GM12892 (cell line): ENCODE data around the gene MYO3B.

Source experiments
- POLR2A ChIP-seq: IDR thresholded peaks from 2 replicates; pipeline ENCODE4 v1.6.1; 2011; ENCODE audit warnings: low read depth, low read length, control low read depth
- POLR2AphosphoS5 ChIP-seq: IDR thresholded peaks from 2 replicates; pipeline ENCODE4 v1.6.1; 2011; ENCODE audit warnings: low read depth, low read length, control low read depth
- TAF1 ChIP-seq: IDR thresholded peaks from 2 replicates; pipeline ENCODE4 v1.6.1; 2011; ENCODE audit warnings: low read depth, mild to moderate bottlenecking, control low read depth, low read length, borderline replicate concordance

DNA sequence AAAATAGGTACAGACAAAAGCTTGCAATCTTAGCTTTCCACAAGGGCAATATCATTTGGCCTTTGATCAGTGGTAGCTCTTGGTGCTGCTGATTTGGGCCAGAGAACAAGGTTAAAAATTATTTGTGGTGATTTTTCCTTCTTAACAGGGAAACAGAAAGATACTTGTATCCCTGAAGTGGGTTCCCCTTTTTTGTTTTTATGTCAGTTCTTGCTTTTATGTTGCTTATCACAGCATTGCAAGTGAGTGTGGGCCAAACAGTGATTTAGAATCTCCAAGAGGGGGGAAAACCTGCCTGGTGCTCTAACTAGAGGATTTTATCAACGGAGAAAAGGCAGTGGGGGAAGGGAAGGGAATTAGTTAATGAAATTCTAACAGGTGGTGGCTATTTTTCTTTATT lies 339.6 kb downstream of the MYO3B start:
- no peak for TF ChIP-seq POLR2A
- TF ChIP-seq POLR2AphosphoS5: no peak
- no peak for TF ChIP-seq TAF1
